ENCODE data around the gene KLF5. TPM values are rescaled to one million over a fixed set of nuclear protein-coding genes. Genes with fewer than 3 reads are reported as not detected.

KLF5 gene
- total and polyA plus RNA-seq, 10 of the 15 experiments (the other 5 are each of a cell fraction or from before 2014, with no cell fraction given) = 0.43 to 5.2 (median 1.0) TPM

GRCh38 chr13:73090823-73091187 is 32.0 kb downstream of the KLF5 start:
- DNase-seq (ENCODE audit: low read depth, low spot score) = no peak
- Histone ChIP-seq H3K36me3 (ENCODE audit: control insufficient read depth in 2 of 2, insufficient read depth in 2 of 2, low read length in 1 of 2) (no peaks in the 10 kb centered on the region), H3K9ac (ENCODE audit: control insufficient read depth, insufficient read depth, low read length) (no peak overlapping the region), H3K79me2 (ENCODE audit: control insufficient read depth, insufficient read depth, low read length) (no peaks in the 10 kb centered on the region), H4K20me1 (ENCODE audit: control insufficient read depth, insufficient read depth) (no peaks in the 10 kb centered on the region), H3K4me1 (ENCODE audit: control insufficient read depth, insufficient read depth, low read length) (no peaks in the 10 kb centered on the region), H3K27me3 (replicated peaks in 1 of 2; ENCODE audit: control insufficient read depth in 2 of 2, insufficient read depth in 2 of 2, low read length in 1 of 2) (no peaks in the 10 kb centered on the region), H3K4me2 (ENCODE audit: control insufficient read depth, insufficient read depth) (no peak overlapping the region), H3K9me3 (replicated peaks; ENCODE audit: control insufficient read depth, insufficient read depth, low read length) (no peaks in the 10 kb centered on the region; the same call in 2 of the 3 replicates), H3K27ac (ENCODE audit: control insufficient read depth, insufficient read depth) (no peak overlapping the region), H3K4me3 (no peak overlapping the region), H2AFZ (ENCODE audit: control insufficient read depth, low read depth, low read length) (no peak overlapping the region)
- in situ Hi-C loops (cut with MboI) (no loop called here), intact Hi-C loops (cut with micrococcal nuclease; ENCODE audit: unreplicated experiment) (no loop called here)
- BruUV-seq (replicated peaks) = no TSS peak
- SMC1A ChIA-PET (ENCODE audit: uncharacterized antibody, unreplicated experiment) = no interaction called here
- RAD21 ChIA-PET (ENCODE audit: unreplicated experiment) = no interaction called here
- no peak for TF ChIP-seq POU2F2 (IDR thresholded peaks at IDR 0.05; ENCODE audit: borderline replicate concordance, low read depth, low read length)
- no peak for TF ChIP-seq ZNF592 (IDR thresholded peaks at IDR 0.05)
- TF ChIP-seq MXI1 (IDR thresholded peaks at IDR 0.05; ENCODE audit: low read depth, low read length) = no peak
- TF ChIP-seq BCL3 (IDR thresholded peaks at IDR 0.05; ENCODE audit: borderline replicate concordance, insufficient read depth, low read depth, low read length, poor library complexity, severe bottlenecking) = no peak
- TF ChIP-seq TCF7 (IDR thresholded peaks at IDR 0.05; ENCODE audit: borderline replicate concordance) = no peak
- TF ChIP-seq HDAC2 (IDR thresholded peaks at IDR 0.05) = no peak
- TF ChIP-seq MAX (IDR thresholded peaks at IDR 0.05; ENCODE audit: low read depth, low read length) = no peak
- no peak for TF ChIP-seq PML (IDR thresholded peaks at IDR 0.05; ENCODE audit: low read length)
- TF ChIP-seq RAD51 (IDR thresholded peaks at IDR 0.05) = no peak
- FAIRE-seq = no peak
- POLR2A ChIA-PET = no interaction called here
- CTCF ChIA-PET = no interaction called here
- WGBS (ENCODE audit: insufficient coverage, insufficient replicate concordance, low lambda C conversion rate, missing lambda C conversion rate) = 14% methylated on average over 1 of the region's 1 CpG
- ATAC-seq = no peak

All from GM12878 (cell line).